Smooth muscle cell (in vitro differentiated cells): ENCODE measurements around the gene PLEKHG4. TPM values are rescaled to one million over a fixed set of nuclear protein-coding genes. Genes with fewer than 3 reads are reported as not detected.
A peak's percentile ranks its signal among the peaks of the same experiment; 100 is the strongest.

ENCODE experiments used
- DNase-seq: peaks from one replicate; lab custom pipeline; 2025; ENCODE audit not compliant: unreplicated experiment; lab: John Stamatoyannopoulos, UW
- H2AFZ ChIP-seq: fragments of 200-600 bp; sonication (generic); 2 replicates; pipeline ENCODE4 v1.6.0; 2016; ENCODE audit warnings: antibody characterized with exemption, low read depth, mild to moderate bottlenecking
- H3F3A ChIP-seq: fragments of 200-600 bp; sonication (generic); 2 replicates; pipeline ENCODE4 v1.6.0; 2017; ENCODE audit warnings: antibody characterized with exemption, low read depth
- H3K27ac ChIP-seq: fragments of 200-600 bp; sonication (generic); 2 replicates; pipeline ENCODE4 v1.5.1; 2016; ENCODE audit warnings: low read depth, mild to moderate bottlenecking
- H3K27me3 ChIP-seq: fragments of 200-600 bp; sonication (generic); 2 replicates; pipeline ENCODE4 v1.6.1; 2016; ENCODE audit warnings: low read depth, mild to moderate bottlenecking
- H3K36me3 ChIP-seq: fragments of 200-600 bp; sonication (generic); 2 replicates; pipeline ENCODE4 v1.5.1; 2016; ENCODE audit warnings: low read depth
- H3K4me1 ChIP-seq: fragments of 200-600 bp; sonication (generic); 2 replicates; pipeline ENCODE4 v1.5.1; 2016; ENCODE audit warnings: low read depth
- H3K4me2 ChIP-seq: fragments of 200-600 bp; sonication (generic); 2 replicates; pipeline ENCODE4 v1.6.0; 2016; ENCODE audit warnings: mild to moderate bottlenecking
- H3K4me3 ChIP-seq: fragments of 200-600 bp; sonication (generic); 2 replicates; pipeline ENCODE4 v1.5.1; 2016; ENCODE audit warnings: mild to moderate bottlenecking
- H3K79me2 ChIP-seq: fragments of 200-600 bp; sonication (generic); 2 replicates; pipeline ENCODE4 v1.6.0; 2016; ENCODE audit warnings: low read depth, mild to moderate bottlenecking
- H3K9ac ChIP-seq: fragments of 200-600 bp; sonication (generic); 2 replicates; pipeline ENCODE4 v1.6.0; 2016; ENCODE audit warnings: low read depth
- H3K9me3 ChIP-seq: fragments of 200-600 bp; sonication (generic); replicated peaks from 2 replicates; pipeline ENCODE4 v1.5.1; 2016; ENCODE audit warnings: low read depth
- H4K20me1 ChIP-seq: fragments of 200-600 bp; sonication (generic); 2 replicates; pipeline ENCODE4 v1.6.0; 2016; ENCODE audit warnings: low read depth
- WGBS: methylation state at CpG from one replicate; pipeline ENCODE4 v1.1.7; 2016; ENCODE audit warnings: low lambda C conversion rate; 5-methylcytosine and 5-hydroxymethylcytosine counted together
- polyA plus RNA-seq: library from polyadenylated mRNA; unstranded; fragments of >200 nt; fragmentation: Nextera tagmentation; extraction: Ambion mirVana; gene quantifications from 2 replicates; pipeline ENCODE4 v1.2.1, GENCODE V29; 2016
- total RNA-seq: library from RNA; depleted of rRNA; stranded (reverse); fragments of >200 nt; gene quantifications from 2 replicates; pipeline ENCODE4 v1.2.3, GENCODE V29; 2014
- TF ChIP-seq, protein P1 (sequence below): fragments of 200-600 bp; sonication (generic); IDR thresholded peaks from 2 replicates; pipeline ENCODE4 v1.5.1; 2017; ENCODE audit warnings: borderline replicate concordance, mild to moderate bottlenecking, antibody characterized with exemption; ENCODE audit not compliant: insufficient read depth, poor library complexity, severe bottlenecking

PLEKHG4 gene
- total and polyA plus RNA-seq, 2 experiments from 2014 or later = 2.7 to 27.0 TPM

DNA sequence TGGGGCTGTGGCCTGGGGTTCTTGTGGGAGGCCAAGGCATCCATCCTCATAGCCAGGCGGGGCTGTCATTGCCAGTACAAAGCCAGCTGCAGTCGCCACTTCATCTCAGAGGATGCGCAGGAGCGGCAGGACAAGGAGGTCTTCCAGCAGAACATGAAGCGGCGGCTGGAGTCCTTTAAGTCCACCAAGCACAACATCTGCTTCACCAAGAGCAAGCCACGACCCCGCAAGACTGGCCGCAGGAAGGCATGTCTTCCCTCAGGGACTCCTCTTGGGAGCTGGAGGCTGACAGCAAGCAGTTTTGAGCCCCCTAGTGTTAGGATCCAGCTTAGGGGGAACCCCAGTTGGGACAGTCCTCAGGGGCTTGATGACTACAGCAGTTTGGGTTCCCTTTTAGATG lies 15.1 kb upstream of the PLEKHG4 start:
- H3F3A ChIP-seq = no peaks in the 10 kb centered on the region
- TF ChIP-seq, protein P1, sequence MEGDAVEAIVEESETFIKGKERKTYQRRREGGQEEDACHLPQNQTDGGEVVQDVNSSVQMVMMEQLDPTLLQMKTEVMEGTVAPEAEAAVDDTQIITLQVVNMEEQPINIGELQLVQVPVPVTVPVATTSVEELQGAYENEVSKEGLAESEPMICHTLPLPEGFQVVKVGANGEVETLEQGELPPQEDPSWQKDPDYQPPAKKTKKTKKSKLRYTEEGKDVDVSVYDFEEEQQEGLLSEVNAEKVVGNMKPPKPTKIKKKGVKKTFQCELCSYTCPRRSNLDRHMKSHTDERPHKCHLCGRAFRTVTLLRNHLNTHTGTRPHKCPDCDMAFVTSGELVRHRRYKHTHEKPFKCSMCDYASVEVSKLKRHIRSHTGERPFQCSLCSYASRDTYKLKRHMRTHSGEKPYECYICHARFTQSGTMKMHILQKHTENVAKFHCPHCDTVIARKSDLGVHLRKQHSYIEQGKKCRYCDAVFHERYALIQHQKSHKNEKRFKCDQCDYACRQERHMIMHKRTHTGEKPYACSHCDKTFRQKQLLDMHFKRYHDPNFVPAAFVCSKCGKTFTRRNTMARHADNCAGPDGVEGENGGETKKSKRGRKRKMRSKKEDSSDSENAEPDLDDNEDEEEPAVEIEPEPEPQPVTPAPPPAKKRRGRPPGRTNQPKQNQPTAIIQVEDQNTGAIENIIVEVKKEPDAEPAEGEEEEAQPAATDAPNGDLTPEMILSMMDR = no peak
- peaks cover 9% of the 10 kb centered on the region for H3K27me3 ChIP-seq
- H3K9me3 ChIP-seq = no peaks in the 10 kb centered on the region
- WGBS = 91% methylated on average over 9 of the region's 9 CpGs
- no peaks in the 10 kb centered on the region for H3K79me2 ChIP-seq
- no peak overlapping the region for H3K4me2 ChIP-seq
- DNase-seq = no peak
- H4K20me1 ChIP-seq = no peaks in the 10 kb centered on the region
- no peaks in the 10 kb centered on the region for H3K36me3 ChIP-seq
- no peak overlapping the region for H3K9ac ChIP-seq
- H2AFZ ChIP-seq = no peak overlapping the region
- H3K4me1 ChIP-seq = no peaks in the 10 kb centered on the region
- H3K4me3 ChIP-seq = no peak overlapping the region
- no peak overlapping the region for H3K27ac ChIP-seq

DNA sequence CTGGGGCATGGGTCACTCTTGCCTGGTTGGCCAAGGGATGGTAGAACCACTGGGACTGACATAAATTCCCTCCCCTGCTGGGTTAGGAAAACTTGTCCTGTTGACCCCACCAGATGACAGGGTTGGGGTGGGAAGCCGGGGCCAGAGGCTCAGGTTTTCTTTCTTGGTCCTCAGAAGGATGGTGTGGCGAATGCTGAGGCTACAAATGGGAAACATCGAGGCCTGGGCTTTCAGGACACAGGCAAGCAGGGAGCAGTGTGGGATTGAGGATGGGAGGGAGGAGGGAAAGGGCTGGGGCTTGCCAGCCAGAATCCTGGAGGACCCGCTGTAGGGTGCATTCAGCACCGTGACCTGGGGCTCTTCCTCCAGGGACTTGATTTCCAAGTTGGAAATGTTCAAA lies 14.5 kb upstream of the PLEKHG4 start:
- TF ChIP-seq, protein P1 = no peak
- Histone ChIP-seq H3K79me2 (no peaks in the 10 kb centered on the region), H2AFZ (no peak overlapping the region), H3K36me3 (no peaks in the 10 kb centered on the region), H3K4me2 (no peak overlapping the region), H3K27ac (no peak overlapping the region), H3K4me3 (no peak overlapping the region), H3K27me3 (peaks cover 9% of the 10 kb centered on the region), H4K20me1 (no peaks in the 10 kb centered on the region), H3F3A (no peaks in the 10 kb centered on the region), H3K4me1 (no peaks in the 10 kb centered on the region), H3K9ac (no peak overlapping the region), H3K9me3 (no peaks in the 10 kb centered on the region)
- DNase-seq = no peak
- 90% methylated on average over 5 of the region's 5 CpGs for WGBS

DNA sequence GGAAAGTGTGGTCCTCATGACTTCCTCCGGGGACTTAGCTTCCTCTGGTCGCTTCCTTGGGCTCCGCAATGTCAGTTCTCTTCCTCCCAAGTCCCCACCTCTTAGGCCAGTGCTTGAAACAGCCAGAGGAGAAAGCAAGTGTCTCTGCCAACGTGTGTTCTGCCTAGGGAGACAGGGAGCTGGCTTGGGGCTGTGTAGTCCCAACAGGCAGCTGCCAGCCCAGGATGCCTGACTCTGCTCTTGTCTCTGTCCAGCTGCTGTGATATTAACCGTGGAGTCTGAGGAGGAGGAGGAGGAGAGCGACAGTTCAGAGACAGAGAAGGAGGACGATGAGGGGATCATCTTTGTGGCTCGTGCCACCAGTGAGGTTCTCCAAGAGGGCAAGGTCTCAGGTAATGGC lies 13.5 kb upstream of the PLEKHG4 start:
- no peaks in the 10 kb centered on the region for H3K36me3 ChIP-seq
- H3K4me2 ChIP-seq = no peak overlapping the region
- TF ChIP-seq, protein P1 = no peak
- H3K4me1 ChIP-seq = no peaks in the 10 kb centered on the region
- H3K27ac ChIP-seq = no peak overlapping the region
- DNase-seq = no peak
- H4K20me1 ChIP-seq = no peaks in the 10 kb centered on the region
- H3K79me2 ChIP-seq = no peaks in the 10 kb centered on the region
- WGBS = 85% methylated on average over 8 of the region's 8 CpGs
- H2AFZ ChIP-seq = no peak overlapping the region
- H3K9ac ChIP-seq = no peak overlapping the region
- no peak overlapping the region for H3K4me3 ChIP-seq
- peaks cover 9% of the 10 kb centered on the region for H3K27me3 ChIP-seq
- no peaks in the 10 kb centered on the region for H3K9me3 ChIP-seq
- H3F3A ChIP-seq = no peaks in the 10 kb centered on the region

DNA sequence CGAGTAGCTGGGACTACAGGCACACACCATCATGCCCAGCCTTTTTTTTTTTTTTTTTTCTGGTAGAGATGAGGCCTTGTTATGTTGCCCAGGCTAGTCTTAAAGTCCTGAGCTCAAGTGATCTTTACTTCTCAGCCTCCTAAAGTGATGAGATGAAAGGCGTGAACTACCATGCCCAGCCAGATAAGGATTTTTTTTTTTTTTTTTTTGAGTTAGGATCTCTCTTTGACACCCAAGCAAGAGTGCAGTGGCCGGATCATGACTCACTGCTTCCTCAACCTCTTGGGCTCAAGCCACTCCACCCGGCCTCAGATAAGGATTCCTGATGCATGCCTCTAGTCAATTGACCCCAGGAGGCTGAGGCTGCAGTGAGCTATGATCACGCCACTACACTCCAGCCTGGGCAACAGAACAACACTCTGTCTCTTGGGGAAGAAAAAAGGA lies 11.2 kb upstream of the PLEKHG4 start:
- no peaks in the 10 kb centered on the region for H3K79me2 ChIP-seq
- H3K4me2 ChIP-seq = no peak overlapping the region
- 13% methylated on average over 5 of the region's 5 CpGs for WGBS
- TF ChIP-seq, protein P1 = no peak
- H3K27me3 ChIP-seq = peaks cover 9% of the 10 kb centered on the region
- H4K20me1 ChIP-seq = no peaks in the 10 kb centered on the region
- H3K9ac ChIP-seq = no peak overlapping the region
- no peak overlapping the region for H2AFZ ChIP-seq
- H3K4me3 ChIP-seq = no peak overlapping the region
- no peaks in the 10 kb centered on the region for H3F3A ChIP-seq
- no peaks in the 10 kb centered on the region for H3K9me3 ChIP-seq
- peak overlapping the region; percentile 52 for H3K27ac ChIP-seq
- no peaks in the 10 kb centered on the region for H3K36me3 ChIP-seq
- DNase-seq = no peak
- no peaks in the 10 kb centered on the region for H3K4me1 ChIP-seq
